NCI-H1092 treated with DMSO at 0.1 percent for 48 hours (cell line): Measurements from ENCODE around the gene TBC1D16.
"Not testable (repeated sequence)": the region's sequence is repeated elsewhere in the genome, so short reads cannot be mapped to it uniquely, and the experiment has no call there.

Experiments used
- DNase-seq: peaks from one replicate; lab custom pipeline; 2025; lab: John Stamatoyannopoulos, UW

Gene TBC1D16

DNA sequence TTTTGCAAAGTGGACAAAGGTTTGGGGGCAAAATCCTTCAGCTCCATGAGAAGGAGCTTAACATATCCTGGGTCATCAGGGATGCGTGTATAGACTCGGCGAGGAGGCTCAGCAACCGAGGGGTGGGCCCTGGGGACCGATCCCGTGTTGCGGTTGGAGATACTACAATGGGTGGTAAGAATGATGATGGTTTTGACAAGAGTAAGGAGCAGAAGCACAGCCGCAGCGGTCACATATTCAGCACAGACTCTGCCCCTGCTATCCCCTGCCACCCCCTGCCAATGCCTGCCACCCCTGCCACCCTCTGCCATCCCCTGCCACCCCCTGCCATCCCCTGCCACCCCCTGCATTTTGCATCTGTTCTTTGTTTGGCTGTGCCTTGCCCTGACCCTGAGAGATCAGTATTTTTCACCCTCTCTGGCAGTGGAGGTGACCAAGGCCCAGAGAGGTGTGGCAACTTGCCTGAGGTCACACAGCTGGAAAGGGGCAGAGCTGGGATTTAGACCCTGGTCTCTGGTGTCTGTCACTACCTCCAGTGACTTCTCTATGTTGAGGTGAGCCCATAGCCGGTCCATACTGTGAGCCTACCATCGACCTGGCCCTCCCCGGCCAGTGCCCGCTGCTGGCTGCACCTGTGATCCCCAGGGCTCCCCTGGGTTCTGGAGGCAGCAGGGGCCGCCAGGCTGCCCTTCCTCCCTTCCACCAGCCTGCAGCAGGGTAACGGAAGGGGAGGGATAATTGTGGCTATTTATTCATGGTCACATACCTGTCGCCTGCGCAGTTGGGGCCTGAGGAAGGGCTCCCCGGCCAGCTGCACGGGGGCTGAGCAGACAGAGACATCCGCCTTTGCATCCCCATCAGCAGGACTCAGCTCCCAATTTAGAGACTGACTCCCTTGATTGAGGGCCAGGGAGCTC is 121.5 kb downstream of the TBC1D16 start:
- DNase-seq: no peak

GRCh38 chr17:79913451-79913850 is 122.2 kb downstream of the TBC1D16 start:
- no peak for DNase-seq

GRCh38 chr17:79912552-79913330 is 122.9 kb downstream of the TBC1D16 start:
- DNase-seq: no peak

- DNase-seq: no peak
Measured at GRCh38 chr17:79911430-79912399, 124.0 kb downstream of the TBC1D16 start.

DNA sequence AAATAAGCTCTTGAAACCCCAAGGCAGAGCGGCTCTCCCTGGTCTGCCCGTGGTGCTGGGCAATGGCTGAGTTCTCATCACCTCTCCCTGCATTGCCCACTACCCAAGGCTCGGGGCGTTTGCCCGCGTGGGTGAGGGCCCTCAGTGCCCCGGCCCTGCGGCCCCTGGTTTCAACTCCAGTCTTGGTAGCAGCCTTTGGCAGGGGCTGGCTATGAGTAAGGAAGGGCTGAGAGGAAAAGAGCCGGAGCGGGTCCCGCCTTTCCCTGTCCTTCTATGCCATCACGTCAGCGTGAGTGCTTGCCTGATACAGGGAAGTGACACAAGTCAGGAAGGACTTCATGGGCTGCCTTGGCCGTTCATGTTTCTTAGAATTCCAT is 124.7 kb downstream of the TBC1D16 start:
- no peak for DNase-seq

- DNase-seq: no peak
Measured at GRCh38 chr17:79909121-79909520, 126.6 kb downstream of the TBC1D16 start.

GRCh38 chr17:79907850-79908249 is 127.8 kb downstream of the TBC1D16 start:
- no peak for DNase-seq

GRCh38 chr17:79907217-79907715 is 128.4 kb downstream of the TBC1D16 start:
- no peak for DNase-seq

DNA sequence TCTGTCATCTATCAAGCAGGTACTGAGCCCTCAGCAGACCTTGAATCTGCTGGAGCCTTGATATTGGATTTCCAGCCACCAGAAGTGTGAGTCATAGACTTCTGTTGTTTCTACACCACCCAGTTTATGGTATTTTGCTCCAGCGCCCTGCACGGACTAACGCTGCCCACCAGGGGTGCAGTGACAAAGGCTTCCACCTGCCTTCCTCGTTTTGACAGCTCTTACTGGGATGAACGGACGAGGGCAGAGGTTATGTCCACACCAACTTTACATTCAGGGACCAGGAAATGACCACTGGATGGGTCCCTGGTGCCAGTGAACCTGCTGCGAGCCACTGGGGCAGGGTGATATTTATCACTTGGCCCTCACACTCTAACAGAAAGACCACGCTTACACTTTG is 129.8 kb downstream of the TBC1D16 start:
- DNase-seq: no peak

DNA sequence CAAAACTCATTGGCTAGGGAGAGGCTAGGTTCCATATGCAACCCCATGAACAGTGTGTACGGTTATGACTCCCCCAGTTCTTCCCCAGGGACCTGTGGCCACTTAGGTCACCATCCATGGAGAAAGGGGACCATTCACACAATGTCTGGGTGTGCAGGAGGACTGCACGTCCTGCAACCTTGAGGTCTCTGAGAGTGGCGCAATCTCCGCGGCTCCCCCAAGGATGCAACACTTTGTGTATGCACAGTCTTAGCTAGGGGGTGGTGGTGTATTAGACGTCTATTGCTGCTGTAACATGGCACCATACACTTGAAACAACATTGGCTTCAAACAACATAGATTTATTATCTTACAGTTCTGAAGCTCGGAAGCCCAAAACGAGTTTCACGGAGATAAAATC is 130.8 kb downstream of the TBC1D16 start:
- no peak for DNase-seq

DNA sequence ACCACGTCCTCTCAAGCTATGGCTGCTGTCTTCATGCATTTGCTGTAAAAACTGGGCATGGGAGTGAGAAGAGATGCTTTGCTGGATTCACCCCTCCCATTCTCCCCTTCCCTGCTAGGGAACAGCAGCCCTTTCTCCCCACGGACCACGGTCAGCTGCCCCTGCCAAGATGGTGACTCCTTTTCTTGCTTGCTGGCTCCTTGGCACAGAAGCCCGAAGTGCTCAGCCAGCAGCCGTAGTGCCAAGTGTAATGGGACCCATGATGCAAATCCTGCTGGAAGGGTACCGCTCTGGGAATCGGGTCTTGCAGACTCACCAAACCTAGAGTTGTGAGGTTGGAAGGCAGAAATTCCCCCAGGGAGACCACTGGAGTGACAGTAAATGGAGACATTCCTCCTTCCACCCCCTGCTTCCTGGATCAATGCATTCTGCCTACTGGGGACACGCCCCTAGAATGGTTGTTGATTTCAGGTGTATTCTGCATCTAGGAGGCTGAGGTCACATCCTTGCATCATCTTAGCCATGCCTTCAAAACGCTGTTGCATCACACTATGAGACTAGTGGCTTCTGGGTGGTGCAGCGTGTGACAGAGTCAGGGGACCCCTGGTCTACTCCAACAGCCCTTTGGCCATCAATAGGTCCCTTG is 133.4 kb downstream of the TBC1D16 start:
- no peak for DNase-seq

- DNase-seq: no peak
Measured at GRCh38 chr17:79901131-79901530, 134.5 kb downstream of the TBC1D16 start.

- DNase-seq: no peak
Measured at GRCh38 chr17:79899584-79899983, 136.1 kb downstream of the TBC1D16 start.

- DNase-seq: no peak
Measured at GRCh38 chr17:79897243-79898063, 138.2 kb downstream of the TBC1D16 start.

- DNase-seq: not testable (repeated sequence)
Measured at GRCh38 chr17:79893457-79893856, 142.2 kb downstream of the TBC1D16 start.

- no peak for DNase-seq
Measured at GRCh38 chr17:79892457-79893241, 143.0 kb downstream of the TBC1D16 start.

GRCh38 chr17:79891113-79891730 is 144.4 kb downstream of the TBC1D16 start:
- no peak for DNase-seq

- no peak for DNase-seq
Measured at GRCh38 chr17:79890706-79891105, 145.0 kb downstream of the TBC1D16 start.
